Common myeloid progenitor, CD34-positive (primary cell): ENCODE measurements around the gene TBC1D24.
"Not testable (repeated sequence)": the region's sequence is repeated elsewhere in the genome, so short reads cannot be mapped to it uniquely, and the experiment has no call there.

Experiments
- CTCF ChIA-PET: fragments of 350-600 bp; sonication (Branson Sonifier 250); formaldehyde crosslinking; loops from one replicate; lab custom pipeline; 2021; ENCODE audit warnings: antibody characterized with exemption; lab: Charles Lee
- POLR2A ChIA-PET: fragments of 350-600 bp; sonication (Branson Sonifier 250); formaldehyde crosslinking; loops from one replicate; lab custom pipeline; 2021; ENCODE audit warnings: antibody characterized with exemption; lab: Charles Lee
- DNase-seq, 3 donors: peaks; one replicate each; pipeline versions ENCODE4 v3.0.0 to v3.0.0-alpha.2; 2013
- H3K27ac ChIP-seq, 2 experiments: 1 replicate in 1 of 2; 2 replicates in 1 of 2; pipeline ENCODE4 v1.7.0; 2013; ENCODE audit warnings: inconsistent platforms in 2 of 2, low read length in 2 of 2, mild to moderate bottlenecking in 2 of 2, low read depth in 1 of 2, moderate library complexity in 1 of 2; ENCODE audit not compliant: severe bottlenecking in 2 of 2, insufficient read depth in 1 of 2, poor library complexity in 1 of 2
- H3K27me3 ChIP-seq, 5 experiments: replicated peaks in 2 of 5; 1 replicate in 3 of 5; 2 replicates in 2 of 5; pipeline versions ENCODE4 v1.6.1 to v1.7.0; 2013; ENCODE audit warnings: low read length in 4 of 5, mild to moderate bottlenecking in 2 of 5, moderate library complexity in 2 of 5, inconsistent platforms in 1 of 5; ENCODE audit not compliant: insufficient read depth in 5 of 5, control insufficient read depth in 4 of 5
- H3K36me3 ChIP-seq, 4 experiments: 1 replicate in 2 of 4; 2 replicates in 2 of 4; pipeline versions ENCODE4 v1.6.1 to v1.7.0; 2013; ENCODE audit warnings: low read length in 3 of 4, control low read depth in 1 of 4, mild to moderate bottlenecking in 1 of 4; ENCODE audit not compliant: control insufficient read depth in 4 of 4, insufficient read depth in 4 of 4
- H3K4me1 ChIP-seq, 4 experiments: 1 replicate in 3 of 4; 2 replicates in 1 of 4; pipeline versions ENCODE4 v1.6.1 to v1.7.1; 2013; ENCODE audit warnings: low read length in 3 of 4, mild to moderate bottlenecking in 3 of 4, control low read depth in 1 of 4, inconsistent platforms in 1 of 4, moderate library complexity in 1 of 4; ENCODE audit not compliant: control insufficient read depth in 4 of 4, insufficient read depth in 4 of 4; ENCODE audit errors: control extremely low read depth in 1 of 4
- H3K4me3 ChIP-seq, 7 experiments: 1 replicate in 4 of 7; 2 replicates in 3 of 7; pipeline versions ENCODE4 v1.5.1 to v1.7.0; 2013; ENCODE audit warnings: mild to moderate bottlenecking in 7 of 7, low read length in 6 of 7, moderate library complexity in 6 of 7, inconsistent platforms in 2 of 7, low read depth in 2 of 7, control low read depth in 1 of 7; ENCODE audit not compliant: insufficient read depth in 4 of 7, control insufficient read depth in 1 of 7; ENCODE audit errors: extremely low read depth in 1 of 7
- H3K9me3 ChIP-seq, 5 experiments: 1 replicate in 4 of 5; 2 replicates in 1 of 5; pipeline versions ENCODE4 v1.6.1 to v1.7.1; 2013; ENCODE audit warnings: low read length in 4 of 5, mild to moderate bottlenecking in 2 of 5, inconsistent platforms in 1 of 5, low read depth in 1 of 5, moderate library complexity in 1 of 5; ENCODE audit not compliant: control insufficient read depth in 4 of 5, insufficient read depth in 2 of 5; ENCODE audit errors: control extremely low read depth in 1 of 5
- WGBS: methylation state at CpG from one replicate; pipeline ENCODE4 v1.1.5; 2013; ENCODE audit not compliant: insufficient coverage; 5-methylcytosine and 5-hydroxymethylcytosine counted together

Gene TBC1D24

GRCh38 chr16:2437032-2437790, 37.7 kb upstream of the TBC1D24 start:
- H3K4me3 ChIP-seq = no peak overlapping the region
- H3K9me3 ChIP-seq = no peaks in the 10 kb centered on the region
- POLR2A ChIA-PET = no interaction called here
- peaks cover 15 to 68% (median 34%) of the 10 kb centered on the region in 4 experiments for H3K36me3 ChIP-seq
- CTCF ChIA-PET = interaction anchor here (1.0 to 1.3 kb wide), 2 partner anchors 13 to 70 kb away, joined by 3 to 5 read pairs; no protein-coding TSS in a partner anchor
- H3K27ac ChIP-seq = no peak overlapping the region
- H3K4me1 ChIP-seq = no peaks in the 10 kb centered on the region
- WGBS = 98% methylated on average over 20 of the region's 24 CpGs
- no peak for DNase-seq
- no peaks in the 10 kb centered on the region for H3K27me3 ChIP-seq

- Histone ChIP-seq H3K27me3 (no peaks in the 10 kb centered on the region), H3K36me3 (peaks cover 10 to 60% (median 26%) of the 10 kb centered on the region in 4 experiments), H3K4me3 (no peak overlapping the region), H3K27ac (no peak overlapping the region), H3K4me1 (no peaks in the 10 kb centered on the region), H3K9me3 (no peaks in the 10 kb centered on the region)
- ChIA-PET CTCF (no interaction called here), POLR2A (no interaction called here)
- DNase-seq = no peak
- 98% methylated on average over 11 of the region's 14 CpGs for WGBS
Observed at GRCh38 chr16:2438121-2438520, 36.8 kb upstream of the TBC1D24 start.

GRCh38 chr16:2439598-2439997, 35.3 kb upstream of the TBC1D24 start:
- POLR2A ChIA-PET = no interaction called here
- H3K36me3 ChIP-seq = peaks cover 11 to 58% (median 28%) of the 10 kb centered on the region in 4 experiments

GRCh38 chr16:2441143-2441804, 33.7 kb upstream of the TBC1D24 start:
- CTCF ChIA-PET = interaction anchor here (0.6 to 1.5 kb wide), 4 partner anchors 9 to 1849 kb away, joined by 3 to 5 read pairs (median 4); no protein-coding TSS in a partner anchor
- H3K36me3 ChIP-seq = peaks cover 15 to 63% (median 34%) of the 10 kb centered on the region in 4 experiments
- H3K4me1 ChIP-seq, POLR2A ChIA-PET, H3K27me3 ChIP-seq, H3K27ac ChIP-seq, H3K9me3 ChIP-seq, DNase-seq, H3K4me3 ChIP-seq: not testable (repeated sequence)
- 95% methylated on average over 11 of the region's 15 CpGs for WGBS

More at GRCh38 chr16:2439598-2439997, 35.3 kb upstream of the TBC1D24 start:
- Histone ChIP-seq H3K27ac (no peak overlapping the region), H3K9me3 (no peaks in the 10 kb centered on the region), H3K4me1 (no peaks in the 10 kb centered on the region), H3K27me3 (no peaks in the 10 kb centered on the region), H3K4me3 (no peak overlapping the region)
- CTCF ChIA-PET = interaction anchor here (1.5 kb wide), 1 partner anchor 11 kb away, joined by 3 read pairs; no protein-coding TSS in a partner anchor
- DNase-seq = no peak
- WGBS = 94% methylated on average over 10 of the region's 11 CpGs

- ChIA-PET CTCF (interaction anchor here (1.3 kb wide), 1 partner anchor 43 kb away, joined by 4 read pairs; no protein-coding TSS in a partner anchor), POLR2A (no interaction called here)
- Histone ChIP-seq H3K4me3 (no peak overlapping the region), H3K36me3 (peaks cover 18 to 62% (median 42%) of the 10 kb centered on the region in 4 experiments), H3K4me1 (no peaks in the 10 kb centered on the region), H3K27ac (no peak overlapping the region), H3K9me3 (no peaks in the 10 kb centered on the region), H3K27me3 (no peaks in the 10 kb centered on the region)
- DNase-seq = no peak
- 100% methylated on average over 7 of the region's 9 CpGs for WGBS
Observed at GRCh38 chr16:2443555-2443954, 31.4 kb upstream of the TBC1D24 start.

GRCh38 chr16:2447920-2448583, 26.9 kb upstream of the TBC1D24 start:
- peaks cover 18 to 80% (median 57%) of the 10 kb centered on the region in 4 experiments for H3K36me3 ChIP-seq
- ChIA-PET CTCF (interaction anchor here (1.0 kb wide), 1 partner anchor 17 kb away, joined by 3 read pairs; no protein-coding TSS in a partner anchor), POLR2A (no interaction called here)

More at GRCh38 chr16:2447920-2448583, 26.9 kb upstream of the TBC1D24 start:
- Histone ChIP-seq H3K27me3 (no peaks in the 10 kb centered on the region), H3K4me1 (no peaks in the 10 kb centered on the region), H3K4me3 (no peak overlapping the region), H3K9me3 (no peaks in the 10 kb centered on the region), H3K27ac (no peak overlapping the region)
- WGBS = 97% methylated on average over 10 of the region's 11 CpGs
- no peak for DNase-seq
